GM23338 (cell line): ENCODE data around the gene MSTO1. TPM values are rescaled to one million over a fixed set of nuclear protein-coding genes. Genes with fewer than 3 reads are reported as not detected.
"Not testable (repeated sequence)": the region's sequence is repeated elsewhere in the genome, so short reads cannot be mapped to it uniquely, and the experiment has no call there.

ENCODE experiments used
- ATAC-seq: fragments of 200-7000 bp; cut with Tn5 transposase; 3 replicates; pipeline ENCODE4 v1.9.1; 2020
- DNase-seq: peaks from one replicate; pipeline ENCODE4 v3.0.0-alpha.2; 2015; ENCODE audit warnings: low spot score
- H2AFZ ChIP-seq: fragments of 200-600 bp; sonication (generic); 2 replicates; pipeline ENCODE4 v1.8.0; 2016; ENCODE audit warnings: antibody characterized with exemption, mild to moderate bottlenecking, moderate library complexity
- H3F3A ChIP-seq: fragments of 200-600 bp; sonication (generic); replicated peaks from 2 replicates; pipeline ENCODE4 v1.8.0; 2017; ENCODE audit warnings: antibody characterized with exemption, mixed run types, low read depth
- H3K27ac ChIP-seq: fragments of 200-600 bp; sonication (generic); 2 replicates; pipeline ENCODE4 v1.6.1; 2016; ENCODE audit warnings: low read depth
- H3K27me3 ChIP-seq: fragments of 200-600 bp; sonication (generic); 2 replicates; pipeline ENCODE4 v1.8.0; 2016; ENCODE audit warnings: mild to moderate bottlenecking, mixed run types, moderate library complexity; ENCODE audit not compliant: insufficient read depth
- H3K36me3 ChIP-seq: fragments of 200-600 bp; sonication (generic); 2 replicates; pipeline ENCODE4 v1.8.0; 2016; ENCODE audit warnings: mild to moderate bottlenecking; ENCODE audit not compliant: insufficient read depth
- H3K4me1 ChIP-seq: fragments of 200-600 bp; sonication (generic); 2 replicates; pipeline ENCODE4 v1.8.0; 2016; ENCODE audit warnings: mild to moderate bottlenecking, moderate library complexity; ENCODE audit not compliant: insufficient read depth
- H3K4me2 ChIP-seq: fragments of 200-600 bp; sonication (generic); 2 replicates; pipeline ENCODE4 v1.7.1; 2017; ENCODE audit warnings: mixed run types
- H3K4me3 ChIP-seq: fragments of 200-600 bp; sonication (generic); 2 replicates; pipeline ENCODE4 v1.6.1; 2016; ENCODE audit warnings: mixed run types
- H3K79me2 ChIP-seq: fragments of 200-600 bp; sonication (generic); replicated peaks from 2 replicates; pipeline ENCODE4 v1.8.0; 2017; ENCODE audit warnings: mild to moderate bottlenecking; ENCODE audit not compliant: insufficient read depth
- H3K9me2 ChIP-seq: fragments of 200-600 bp; sonication (generic); 2 replicates; pipeline ENCODE4 v1.8.0; 2017; ENCODE audit not compliant: insufficient read depth
- H4K20me1 ChIP-seq: fragments of 200-600 bp; sonication (generic); replicated peaks from 2 replicates; pipeline ENCODE4 v1.8.0; 2017; ENCODE audit warnings: mild to moderate bottlenecking; ENCODE audit not compliant: insufficient read depth
- H3K27ac Mint-ChIP-seq: 2 replicates; pipeline ENCODE4 v1.8.0; 2020; ENCODE audit warnings: inconsistent platforms, mild to moderate bottlenecking, moderate library complexity, mixed read lengths
- H3K27me3 Mint-ChIP-seq: 3 replicates; pipeline ENCODE4 v1.8.0; 2022; ENCODE audit warnings: low read depth, mild to moderate bottlenecking, moderate library complexity, mixed read lengths, inconsistent platforms; ENCODE audit not compliant: insufficient read depth, poor library complexity
- H3K36me3 Mint-ChIP-seq: 3 replicates; pipeline ENCODE4 v1.8.0; 2021; ENCODE audit warnings: low read depth, mild to moderate bottlenecking, inconsistent platforms, moderate library complexity, mixed read lengths
- H3K4me1 Mint-ChIP-seq: 3 replicates; pipeline ENCODE4 v1.8.0; 2020; ENCODE audit warnings: mild to moderate bottlenecking, inconsistent platforms, mixed read lengths
- H3K4me3 Mint-ChIP-seq: 3 replicates; pipeline ENCODE4 v1.8.0; 2021; ENCODE audit warnings: moderate library complexity, mild to moderate bottlenecking, inconsistent platforms, mixed read lengths
- H3K9me3 Mint-ChIP-seq: 3 replicates; pipeline ENCODE4 v1.8.0; 2020; ENCODE audit warnings: moderate library complexity, mild to moderate bottlenecking, inconsistent platforms, mixed read lengths
- CREB1 ChIP-seq: fragments of 250-450 bp; sonication (Bioruptor Pico); IDR thresholded peaks from 2 replicates; pipeline ENCODE4 v1.5.0; 2020; ENCODE audit warnings: low read depth, mild to moderate bottlenecking, moderate library complexity
- ETS1 ChIP-seq: IDR thresholded peaks from 2 replicates; pipeline ENCODE4 v1.6.1; 2016; ENCODE audit warnings: antibody characterized with exemption
- EZH2 ChIP-seq: fragments of 200-600 bp; sonication (generic); IDR thresholded peaks from one replicate; pipeline ENCODE4 v1.8.0; 2017; ENCODE audit warnings: antibody characterized with exemption, mild to moderate bottlenecking, low read depth; ENCODE audit not compliant: unreplicated experiment
- JUNB ChIP-seq: IDR thresholded peaks from one replicate; pipeline ENCODE4 v1.6.1; 2016; ENCODE audit warnings: antibody characterized with exemption; ENCODE audit not compliant: unreplicated experiment
- REST ChIP-seq: IDR thresholded peaks from one replicate; pipeline ENCODE4 v1.6.1; 2018; ENCODE audit warnings: antibody characterized with exemption; ENCODE audit not compliant: unreplicated experiment
- ZNF114 ChIP-seq: fragments of 250-450 bp; sonication (Bioruptor Pico); IDR thresholded peaks from 2 replicates; pipeline ENCODE4 v1.5.0; 2020; ENCODE audit warnings: mild to moderate bottlenecking, moderate library complexity
- polyA plus RNA-seq: library from polyadenylated mRNA; unstranded; fragments of >200 nt; fragmentation: Nextera tagmentation; extraction: Ambion mirVana; gene quantifications from 2 replicates; pipeline ENCODE4 v1.2.1, GENCODE V29; 2016
- total RNA-seq: library from RNA; depleted of rRNA; stranded (reverse); fragments of >200 nt; shearing (Covaris generic); gene quantifications from 2 replicates; pipeline ENCODE4 v1.2.3, GENCODE V29; 2014

Gene MSTO1
- total and polyA plus RNA-seq, 2 experiments from 2014 or later: 35.4 to 43.5 TPM

GRCh38 chr1:155608888-155609225, 1.2 kb upstream of the MSTO1 start:
- Mint-ChIP-seq H3K4me1 (peaks cover 4% of the 10 kb centered on the region; the same call in 1 of the 3 replicates), H3K27me3 (peaks cover 5% of the 10 kb centered on the region), H3K36me3 (peaks cover 18% of the 10 kb centered on the region), H3K9me3 (no peaks in the 10 kb centered on the region), H3K4me3 (peak overlapping the region; percentile 32; the same call in 2 of the 3 replicates), H3K27ac (no peak overlapping the region)
- H3F3A ChIP-seq: 0 out of 2 replicates have a peak, but pooled peaks cover 4% of the 10 kb centered on the region
- H3K27me3 ChIP-seq: no peaks in the 10 kb centered on the region
- no peak overlapping the region for H3K4me3 ChIP-seq
- H3K79me2 ChIP-seq: no peaks in the 10 kb centered on the region
- DNase-seq (no peak), ATAC-seq (no peak)
- H3K27ac ChIP-seq: no peak overlapping the region
- H4K20me1 ChIP-seq: no peaks in the 10 kb centered on the region
- TF ChIP-seq EZH2: no peak
- no peak for TF ChIP-seq CREB1 (CRISPR knock-in tag)
- TF ChIP-seq REST: no peak
- TF ChIP-seq ZNF114 (CRISPR knock-in tag): no peak
- no peak for TF ChIP-seq ETS1
- TF ChIP-seq JUNB: no peak
- H3K9me2 ChIP-seq: no peaks in the 10 kb centered on the region
- H2AFZ ChIP-seq: no peak overlapping the region
- H3K36me3 ChIP-seq: no peaks in the 10 kb centered on the region; the same call in 1 of the 2 replicates
- no peaks in the 10 kb centered on the region for H3K4me1 ChIP-seq
- no peak overlapping the region for H3K4me2 ChIP-seq

- not testable (repeated sequence) for H3K79me2 ChIP-seq, H4K20me1 ChIP-seq, H3K4me1 Mint-ChIP-seq, H3K9me3 Mint-ChIP-seq, H3K27me3 Mint-ChIP-seq, H3K36me3 ChIP-seq, H3K4me1 ChIP-seq, H3F3A ChIP-seq, H2AFZ ChIP-seq, H3K27ac Mint-ChIP-seq, DNase-seq, H3K9me2 ChIP-seq, H3K27ac ChIP-seq, H3K27me3 ChIP-seq
- Histone ChIP-seq H3K4me2 (peak overlapping the region; percentile 70; the same call in 1 of the 2 replicates), H3K4me3 (peak overlapping the region; percentile 66)
- Mint-ChIP-seq H3K4me3 (peak overlapping the region; percentile 93; the same call in 2 of the 3 replicates), H3K36me3 (peaks cover 24% of the 10 kb centered on the region)
- ATAC-seq: peak; percentile 69
Observed at GRCh38 chr1:155610257-155610647, 234 bp downstream of the MSTO1 start.

- not testable (repeated sequence) for H3K4me1 Mint-ChIP-seq
Observed at GRCh38 chr1:155613226-155613625, 3.2 kb downstream of the MSTO1 start.

More at GRCh38 chr1:155613226-155613625, 3.2 kb downstream of the MSTO1 start:
- not testable (repeated sequence) for H3K79me2 ChIP-seq, H4K20me1 ChIP-seq, H3K27ac Mint-ChIP-seq, H3K27me3 ChIP-seq, H3K4me3 ChIP-seq, H3K4me2 ChIP-seq, H3K4me1 ChIP-seq, DNase-seq, H3K9me3 Mint-ChIP-seq, H2AFZ ChIP-seq, H3K4me3 Mint-ChIP-seq, H3K9me2 ChIP-seq, H3K27ac ChIP-seq, ATAC-seq, H3K27me3 Mint-ChIP-seq, H3K36me3 ChIP-seq, H3F3A ChIP-seq
- H3K36me3 Mint-ChIP-seq: peaks cover 24% of the 10 kb centered on the region
